GM18907 (cell line): ENCODE measurements around the gene CACNA2D2.

Experiments used
- ATAC-seq: cut with Tn5 transposase; IDR thresholded peaks from one replicate; pipeline ENCODE4 v1.9.1; 2021; ENCODE audit warnings: mild to moderate bottlenecking, moderate library complexity; ENCODE audit not compliant: unreplicated experiment

CACNA2D2 gene

GRCh38 chr3:50354186-50354764, 149.2 kb downstream of the CACNA2D2 start:
- no peak for ATAC-seq

GRCh38 chr3:50353245-50354004, 150.0 kb downstream of the CACNA2D2 start:
- no peak for ATAC-seq

DNA sequence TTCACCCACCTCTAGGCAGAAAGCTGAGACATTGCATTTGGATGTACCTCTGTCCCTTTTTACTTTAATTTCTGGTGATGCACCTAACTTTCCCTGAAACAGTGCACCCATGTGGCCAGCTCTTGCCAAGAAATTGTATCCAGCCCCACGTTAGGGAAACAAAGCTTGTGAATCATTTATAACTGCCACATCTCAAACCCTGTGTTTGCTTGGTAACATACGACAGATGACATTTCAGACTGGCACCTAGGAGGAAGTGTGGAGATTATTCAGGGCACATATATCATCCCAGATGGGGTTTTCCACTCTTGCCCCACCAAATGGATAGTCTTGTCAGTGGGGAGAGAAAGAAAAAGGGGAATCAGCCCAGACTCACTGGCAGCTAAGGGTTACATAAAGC, 150.7 kb downstream of the CACNA2D2 start:
- no peak for ATAC-seq

DNA sequence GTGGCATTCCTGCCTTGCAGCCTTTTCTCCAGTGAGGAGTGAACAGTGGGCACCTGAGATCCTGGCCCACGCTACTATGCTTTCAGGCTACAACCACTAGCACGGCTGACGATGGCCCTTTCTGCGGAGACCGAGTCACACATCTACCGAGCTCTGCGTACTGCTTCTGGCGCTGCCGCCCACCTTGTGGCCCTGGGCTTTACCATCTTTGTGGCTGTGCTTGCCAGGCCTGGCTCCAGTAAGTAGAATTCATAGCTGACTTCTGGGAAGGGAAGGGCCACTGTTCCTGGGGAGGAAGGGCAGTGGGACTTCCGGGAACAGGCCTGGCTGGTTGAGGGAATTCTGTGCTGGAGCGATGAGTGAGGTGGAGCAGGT, 152.1 kb downstream of the CACNA2D2 start:
- ATAC-seq = no peak

- peak; percentile 77 for ATAC-seq
These were observed 152.7 kb downstream of the CACNA2D2 start, which contains the start of the genes CYB561D2 and NPRL2 for GRCh38 chr3:50350527-50351322. Gene CYB561D2, plus strand, starts transcription at chr3:50350862. Its CDS starts 572 bp downstream, at chr3:50351434. Gene NPRL2, minus strand, starts transcription at chr3:50350775. Its CDS starts 123 bp downstream, at chr3:50350652.

DNA sequence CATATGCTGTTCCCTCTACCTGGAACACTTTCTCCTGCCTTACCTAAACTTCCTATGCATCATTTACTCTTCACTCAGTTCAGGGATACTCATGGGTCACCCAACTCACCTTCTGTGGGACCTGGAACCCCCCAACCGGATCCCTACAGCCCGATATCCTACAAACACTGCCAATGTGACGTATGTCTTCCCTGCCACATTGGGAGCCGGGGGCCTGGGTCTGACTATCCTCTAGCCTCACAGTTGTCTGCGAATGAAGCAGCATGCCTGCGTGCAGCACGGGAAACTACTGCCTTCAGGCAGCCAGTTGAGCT, 153.3 kb downstream of the CACNA2D2 start:
- no peak for ATAC-seq

GRCh38 chr3:50347187-50347813, 156.1 kb downstream of the CACNA2D2 start:
- ATAC-seq = no peak

DNA sequence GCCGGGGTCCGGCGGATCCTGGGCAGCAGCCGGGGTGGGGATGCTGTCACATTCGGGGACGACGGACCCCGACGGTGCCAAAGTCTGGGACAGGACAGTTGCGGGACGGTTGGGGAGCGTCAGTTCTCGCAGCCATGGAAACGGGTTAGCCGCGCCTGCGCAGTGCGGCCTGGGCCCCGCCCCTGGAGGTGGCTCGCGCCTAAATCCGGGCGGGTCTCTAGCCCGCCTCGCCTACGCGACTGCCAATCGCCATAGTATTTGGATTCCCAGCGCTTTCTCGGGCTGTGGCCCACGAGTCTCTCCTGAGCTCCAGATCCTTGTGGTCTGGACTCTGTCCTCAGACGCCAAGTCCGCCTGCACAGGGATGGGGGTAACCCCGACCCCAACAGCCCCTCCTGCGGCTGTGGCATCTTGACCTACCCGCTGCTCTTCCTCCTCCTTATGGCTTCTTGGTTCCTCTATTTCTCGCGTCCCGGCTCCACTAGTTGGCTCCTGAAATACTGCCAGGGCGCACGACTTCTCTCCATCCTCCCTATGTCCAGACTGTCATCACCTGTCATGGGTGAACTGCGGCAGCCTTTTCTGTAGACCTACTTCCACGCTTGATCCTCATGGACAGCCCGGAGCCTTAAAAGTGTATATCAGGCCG, 157.7 kb downstream of the CACNA2D2 start, which contains the start of gene ZMYND10:
Gene ZMYND10, minus strand, starts transcription at position 147 of the 649 bp plus-strand sequence. CDS start 153 bp downstream, outside the sequence.
- no peak for ATAC-seq

GRCh38 chr3:50345008-50345407, 158.4 kb downstream of the CACNA2D2 start:
- ATAC-seq = no peak

DNA sequence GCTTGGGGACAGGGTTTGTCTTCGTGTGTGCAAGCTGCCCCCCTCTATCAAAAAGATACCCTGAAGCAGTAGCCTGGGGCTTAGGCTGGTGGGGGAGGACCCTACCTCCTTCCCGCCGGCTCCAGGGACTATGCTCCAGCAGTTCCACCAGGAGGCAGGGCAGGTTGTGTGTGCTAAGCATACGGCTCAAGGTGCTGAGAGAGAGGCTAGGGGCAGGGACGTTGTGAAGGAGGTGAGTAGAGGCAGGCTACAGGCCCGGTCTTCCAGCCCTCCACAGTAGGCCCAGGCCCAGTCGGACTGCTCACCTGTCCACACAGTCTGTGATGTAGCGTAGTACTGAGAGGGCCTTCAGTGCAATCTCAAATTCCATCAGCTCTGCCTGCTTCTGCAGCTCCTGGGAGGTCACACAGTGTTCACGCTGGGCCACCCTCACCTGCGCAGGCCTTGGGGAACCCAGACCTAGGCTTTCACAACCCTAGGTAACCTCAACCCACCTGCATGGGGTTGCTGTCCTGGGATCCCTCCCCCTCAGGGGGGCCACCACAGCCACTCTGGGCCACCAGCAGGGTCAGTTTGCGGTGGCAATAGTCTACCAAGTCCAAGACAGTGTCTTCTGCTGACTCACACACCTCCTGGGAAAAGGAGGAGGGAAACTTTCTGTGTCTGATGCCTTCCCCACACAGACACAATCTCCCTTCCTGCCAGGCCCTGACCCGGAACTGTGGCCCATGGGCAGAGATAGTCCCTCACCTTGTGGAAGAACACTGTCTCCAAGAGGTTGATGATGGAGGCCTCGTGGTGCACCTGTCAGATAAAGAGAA, 160.4 kb downstream of the CACNA2D2 start:
- ATAC-seq = no peak

GRCh38 chr3:50341996-50342650, 161.3 kb downstream of the CACNA2D2 start:
- no peak for ATAC-seq

- ATAC-seq = no peak
These were observed 161.9 kb downstream of the CACNA2D2 start for GRCh38 chr3:50341537-50341936.

DNA sequence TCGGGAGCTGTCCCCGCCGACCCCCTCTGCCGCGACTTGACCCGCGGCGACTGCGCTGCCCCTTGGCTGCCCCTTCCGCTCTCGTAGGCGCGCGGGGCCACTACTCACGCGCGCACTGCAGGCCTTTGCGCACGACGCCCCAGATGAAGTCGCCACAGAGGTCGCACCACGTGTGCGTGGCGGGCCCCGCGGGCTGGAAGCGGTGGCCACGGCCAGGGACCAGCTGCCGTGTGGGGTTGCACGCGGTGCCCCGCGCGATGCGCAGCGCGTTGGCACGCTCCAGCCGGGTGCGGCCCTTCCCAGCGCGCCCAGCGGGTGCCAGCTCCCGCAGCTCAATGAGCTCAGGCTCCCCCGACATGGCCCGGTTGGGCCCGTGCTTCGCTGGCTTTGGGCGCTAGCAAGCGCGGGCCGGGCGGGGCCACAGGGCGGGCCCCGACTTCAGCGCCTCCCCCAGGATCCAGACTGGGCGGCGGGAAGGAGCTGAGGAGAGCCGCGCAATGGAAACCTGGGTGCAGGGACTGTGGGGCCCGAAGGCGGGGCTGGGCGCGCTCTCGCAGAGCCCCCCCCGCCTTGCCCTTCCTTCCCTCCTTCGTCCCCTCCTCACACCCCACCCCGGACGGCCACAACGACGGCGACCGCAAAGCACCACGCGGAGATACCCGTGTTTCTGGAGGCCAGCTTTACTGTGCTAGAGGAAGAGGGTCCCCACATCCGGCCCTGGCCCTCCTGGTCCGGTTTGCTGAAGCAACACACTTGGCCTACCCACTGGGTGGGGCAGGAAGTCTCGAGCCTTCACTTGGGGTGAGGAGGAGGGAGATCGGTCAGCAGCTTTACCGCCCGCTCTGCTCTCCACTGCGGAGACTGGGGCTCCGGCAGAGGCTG, 162.7 kb downstream of the CACNA2D2 start, which contains the start of gene RASSF1:
Gene RASSF1, minus strand, starts transcription at position 389 of the 882 bp plus-strand sequence. Its CDS starts 31 bp downstream, at position 358.
- peak; percentile 18 for ATAC-seq

GRCh38 chr3:50340147-50340447, 163.3 kb downstream of the CACNA2D2 start:
- ATAC-seq = no peak

GRCh38 chr3:50339485-50340146, 163.8 kb downstream of the CACNA2D2 start:
- no peak for ATAC-seq

DNA sequence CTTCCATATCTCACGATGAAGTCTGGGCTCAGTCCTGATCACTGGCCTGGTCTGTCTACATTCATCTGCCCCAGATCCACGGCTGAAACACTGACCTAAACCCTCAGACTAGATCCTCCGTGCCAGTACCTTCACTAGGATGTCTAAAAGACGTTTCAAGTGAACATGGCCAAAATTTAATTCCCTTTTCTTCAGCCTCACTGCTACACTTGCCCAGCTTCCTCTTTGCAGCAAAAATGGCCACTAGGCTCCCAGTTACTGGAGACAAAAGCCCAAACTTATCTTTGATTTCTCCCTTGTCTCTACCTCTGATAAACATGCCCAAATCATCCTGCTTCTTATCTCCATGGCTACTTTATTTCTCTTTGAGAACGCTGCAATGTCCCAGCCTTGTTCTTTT, 164.5 kb downstream of the CACNA2D2 start:
- no peak for ATAC-seq

DNA sequence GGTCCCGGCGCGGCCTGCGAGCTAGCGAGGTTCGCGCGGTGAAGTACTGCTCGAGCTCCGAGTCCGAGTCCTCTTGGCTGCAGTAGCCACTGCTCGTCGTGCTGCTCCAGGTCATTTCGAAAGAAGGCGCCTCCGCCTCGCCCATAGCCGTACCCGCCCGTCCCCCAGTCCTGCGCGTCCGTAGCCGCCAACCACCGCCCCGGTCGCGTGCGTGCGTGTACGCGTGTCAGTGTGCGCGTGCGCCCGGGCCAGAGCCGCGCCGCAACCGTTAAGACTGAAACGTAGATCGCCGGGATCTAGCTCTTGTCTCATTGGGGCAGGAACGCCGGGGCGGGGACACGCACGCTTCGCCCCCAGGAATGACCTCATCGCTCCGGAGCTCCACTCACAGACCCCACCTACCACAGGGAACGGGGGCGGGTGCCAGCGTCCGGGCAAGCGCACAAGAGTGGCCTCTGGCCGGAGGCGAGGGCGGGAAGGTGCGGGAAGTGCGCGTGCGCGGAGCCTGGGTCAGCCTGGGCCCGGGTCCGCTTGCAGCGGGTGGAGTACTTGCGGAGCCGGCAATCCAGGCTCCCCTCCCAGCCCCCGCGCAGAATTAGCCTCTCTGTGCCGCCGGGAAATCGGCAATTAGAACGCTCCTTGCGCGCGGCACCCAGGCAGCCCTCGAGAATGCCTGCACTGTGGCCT, 166.1 kb downstream of the CACNA2D2 start:
- ATAC-seq = peak; percentile 77
